KMS-11 (cell line): Measurements from ENCODE around the gene TRMU.

Experiments used
- H2AFZ ChIP-seq: fragments of 200-600 bp; sonication (generic); 2 replicates; pipeline ENCODE4 v1.6.1; 2016; ENCODE audit warnings: antibody characterized with exemption, mixed run types, low read depth
- H3K27ac ChIP-seq: fragments of 200-600 bp; sonication (generic); 2 replicates; pipeline ENCODE4 v1.6.1; 2016; ENCODE audit warnings: mild to moderate bottlenecking, mixed run types
- H3K27me3 ChIP-seq: fragments of 200-600 bp; sonication (generic); 2 replicates; pipeline ENCODE4 v1.6.1; 2017; ENCODE audit warnings: mild to moderate bottlenecking, low read depth, mixed run types, moderate library complexity; ENCODE audit not compliant: insufficient read depth
- H3K36me3 ChIP-seq: fragments of 200-600 bp; sonication (generic); 2 replicates; pipeline ENCODE4 v1.6.1; 2017; ENCODE audit warnings: mild to moderate bottlenecking, mixed run types; ENCODE audit not compliant: insufficient read depth
- H3K4me1 ChIP-seq: fragments of 200-600 bp; sonication (generic); 2 replicates; pipeline ENCODE4 v1.6.1; 2016; ENCODE audit warnings: mild to moderate bottlenecking, low read depth, mixed run types; ENCODE audit not compliant: poor library complexity, severe bottlenecking
- H3K4me2 ChIP-seq: fragments of 200-600 bp; sonication (generic); 2 replicates; pipeline ENCODE4 v1.7.0; 2016; ENCODE audit warnings: mild to moderate bottlenecking, mixed run types
- H3K4me3 ChIP-seq: fragments of 200-600 bp; sonication (generic); IDR thresholded peaks from 2 replicates; pipeline ENCODE4 v1.6.1; 2017; ENCODE audit warnings: low read depth, low read length, mixed read lengths; ENCODE audit not compliant: insufficient read depth
- H3K79me2 ChIP-seq: fragments of 200-600 bp; sonication (generic); 2 replicates; pipeline ENCODE4 v1.6.1; 2016; ENCODE audit warnings: low read depth, mixed run types; ENCODE audit not compliant: insufficient read depth
- H3K9ac ChIP-seq: fragments of 200-600 bp; sonication (generic); 2 replicates; pipeline ENCODE4 v1.6.1; 2016; ENCODE audit warnings: mild to moderate bottlenecking, mixed run types
- H4K20me1 ChIP-seq: fragments of 200-600 bp; sonication (generic); 2 replicates; pipeline ENCODE4 v1.6.1; 2016; ENCODE audit warnings: mild to moderate bottlenecking, mixed run types; ENCODE audit not compliant: insufficient read depth
- TF ChIP-seq, protein P1 (sequence below): fragments of 200-600 bp; sonication (generic); conservative IDR thresholded peaks from 2 replicates; pipeline ENCODE4 v1.6.1; 2017; ENCODE audit warnings: low read depth, mild to moderate bottlenecking, antibody characterized with exemption, low read length, moderate library complexity, mixed read lengths

The TRMU gene

GRCh38 chr22:46388647-46389046 lies 53.1 kb downstream of the TRMU start:
- Histone ChIP-seq H3K27me3 (peaks cover 41% of the 10 kb centered on the region; the same call in 1 of the 2 replicates), H2AFZ (no peak overlapping the region)
- TF ChIP-seq, protein P1, sequence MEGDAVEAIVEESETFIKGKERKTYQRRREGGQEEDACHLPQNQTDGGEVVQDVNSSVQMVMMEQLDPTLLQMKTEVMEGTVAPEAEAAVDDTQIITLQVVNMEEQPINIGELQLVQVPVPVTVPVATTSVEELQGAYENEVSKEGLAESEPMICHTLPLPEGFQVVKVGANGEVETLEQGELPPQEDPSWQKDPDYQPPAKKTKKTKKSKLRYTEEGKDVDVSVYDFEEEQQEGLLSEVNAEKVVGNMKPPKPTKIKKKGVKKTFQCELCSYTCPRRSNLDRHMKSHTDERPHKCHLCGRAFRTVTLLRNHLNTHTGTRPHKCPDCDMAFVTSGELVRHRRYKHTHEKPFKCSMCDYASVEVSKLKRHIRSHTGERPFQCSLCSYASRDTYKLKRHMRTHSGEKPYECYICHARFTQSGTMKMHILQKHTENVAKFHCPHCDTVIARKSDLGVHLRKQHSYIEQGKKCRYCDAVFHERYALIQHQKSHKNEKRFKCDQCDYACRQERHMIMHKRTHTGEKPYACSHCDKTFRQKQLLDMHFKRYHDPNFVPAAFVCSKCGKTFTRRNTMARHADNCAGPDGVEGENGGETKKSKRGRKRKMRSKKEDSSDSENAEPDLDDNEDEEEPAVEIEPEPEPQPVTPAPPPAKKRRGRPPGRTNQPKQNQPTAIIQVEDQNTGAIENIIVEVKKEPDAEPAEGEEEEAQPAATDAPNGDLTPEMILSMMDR, result no peak

DNA sequence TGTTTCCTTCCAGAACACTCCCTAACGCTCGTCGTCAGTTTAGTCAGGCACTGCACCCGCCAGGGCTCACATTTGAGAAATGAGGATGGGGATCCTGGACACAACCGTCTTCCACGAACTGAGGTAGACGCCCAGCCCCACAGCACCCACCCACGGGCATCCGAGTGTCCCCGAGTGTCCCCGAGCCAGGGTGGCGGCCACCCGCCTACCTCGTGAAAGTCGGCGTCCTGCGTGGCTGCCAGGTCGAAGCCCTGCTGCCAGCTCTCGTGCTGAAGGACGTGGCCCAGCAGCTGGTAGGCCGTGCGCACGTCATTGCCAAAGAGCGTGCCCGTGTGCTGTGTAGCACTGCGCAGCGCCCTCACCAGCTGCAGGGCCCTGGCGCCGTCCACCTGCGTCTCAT lies 53.6 kb downstream of the TRMU start:
- no peak overlapping the region for H3K27ac ChIP-seq
- no peaks in the 10 kb centered on the region for H3K36me3 ChIP-seq
- no peaks in the 10 kb centered on the region for H3K79me2 ChIP-seq
- H3K27me3 ChIP-seq, result peaks cover 45% of the 10 kb centered on the region; the same call in 1 of the 2 replicates
- H3K4me2 ChIP-seq, result no peak overlapping the region
- no peak overlapping the region for H3K9ac ChIP-seq
- H3K4me3 ChIP-seq, result no peak overlapping the region
- TF ChIP-seq, protein P1, result no peak
- no peaks in the 10 kb centered on the region for H4K20me1 ChIP-seq
- H2AFZ ChIP-seq, result no peak overlapping the region
- H3K4me1 ChIP-seq, result no peaks in the 10 kb centered on the region

More at GRCh38 chr22:46388647-46389046, 53.1 kb downstream of the TRMU start:
- no peaks in the 10 kb centered on the region for H3K79me2 ChIP-seq
- no peak overlapping the region for H3K4me2 ChIP-seq
- H3K9ac ChIP-seq, result no peak overlapping the region
- H3K4me1 ChIP-seq, result no peaks in the 10 kb centered on the region
- no peaks in the 10 kb centered on the region for H4K20me1 ChIP-seq
- no peak overlapping the region for H3K27ac ChIP-seq
- no peak overlapping the region for H3K4me3 ChIP-seq
- H3K36me3 ChIP-seq, result no peaks in the 10 kb centered on the region

- no peaks in the 10 kb centered on the region for H3K36me3 ChIP-seq
- TF ChIP-seq, protein P1, result no peak
- no peaks in the 10 kb centered on the region for H3K4me1 ChIP-seq
- H3K27ac ChIP-seq, result no peak overlapping the region
- peaks cover 47% of the 10 kb centered on the region; the same call in 1 of the 2 replicates for H3K27me3 ChIP-seq
- no peak overlapping the region for H3K9ac ChIP-seq
- no peak overlapping the region for H3K4me3 ChIP-seq
- H2AFZ ChIP-seq, result no peak overlapping the region
- no peaks in the 10 kb centered on the region for H4K20me1 ChIP-seq
- no peak overlapping the region for H3K4me2 ChIP-seq
- H3K79me2 ChIP-seq, result no peaks in the 10 kb centered on the region
These were observed 54.7 kb downstream of the TRMU start for GRCh38 chr22:46390105-46390651.

DNA sequence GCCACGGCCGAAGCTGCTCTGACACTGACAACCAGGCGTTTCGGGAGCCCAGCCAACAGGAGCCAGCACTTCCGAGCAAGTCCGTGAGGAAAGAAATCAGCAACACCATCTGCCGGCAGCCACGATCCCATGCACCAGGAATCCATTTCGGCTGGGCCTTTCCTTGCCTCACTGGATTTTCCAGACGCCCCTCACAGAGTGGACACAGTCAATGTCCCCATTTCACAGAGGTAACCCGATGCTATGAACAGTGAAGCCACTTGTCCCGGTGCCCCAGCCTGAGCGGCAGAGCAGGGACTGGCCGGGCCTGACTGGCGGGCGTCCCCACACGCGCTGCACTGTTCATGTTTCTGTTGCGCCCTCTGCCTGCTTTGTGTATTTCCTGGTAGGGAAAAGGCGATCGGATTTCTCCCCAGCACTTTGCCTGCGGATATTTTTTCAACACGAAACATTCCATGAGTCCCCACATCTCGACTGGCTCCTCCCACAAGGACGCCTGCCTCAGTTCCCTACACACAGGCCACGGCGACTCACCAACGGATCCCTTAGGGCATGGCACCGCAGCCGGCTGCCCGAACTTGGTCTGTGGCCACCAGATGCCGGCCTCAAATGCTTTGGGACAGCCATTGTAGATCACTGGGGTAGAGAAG lies 55.3 kb downstream of the TRMU start:
- no peak overlapping the region for H3K9ac ChIP-seq
- no peak overlapping the region for H3K4me3 ChIP-seq
- H3K4me2 ChIP-seq, result no peak overlapping the region

More for the DNA sequence above, 55.3 kb downstream of the TRMU start:
- Histone ChIP-seq H2AFZ (no peak overlapping the region), H3K36me3 (no peaks in the 10 kb centered on the region), H3K27ac (no peak overlapping the region), H3K27me3 (peaks cover 45% of the 10 kb centered on the region; the same call in 1 of the 2 replicates), H4K20me1 (no peaks in the 10 kb centered on the region), H3K79me2 (no peaks in the 10 kb centered on the region), H3K4me1 (no peaks in the 10 kb centered on the region)
- TF ChIP-seq, protein P1, result no peak
